Right forelimb (tissue), 1 donor: ENCODE measurements around the gene ASB16.
A peak's percentile ranks its signal among the peaks of the same experiment; 100 is the strongest.
"Not testable (repeated sequence)": the region's sequence is repeated elsewhere in the genome, so short reads cannot be mapped to it uniquely, and the experiment has no call there.

ENCODE experiments used
- DNase-seq: peaks from one replicate; pipeline ENCODE4 v3.0.0-alpha.2; 2018

The ASB16 gene

DNA sequence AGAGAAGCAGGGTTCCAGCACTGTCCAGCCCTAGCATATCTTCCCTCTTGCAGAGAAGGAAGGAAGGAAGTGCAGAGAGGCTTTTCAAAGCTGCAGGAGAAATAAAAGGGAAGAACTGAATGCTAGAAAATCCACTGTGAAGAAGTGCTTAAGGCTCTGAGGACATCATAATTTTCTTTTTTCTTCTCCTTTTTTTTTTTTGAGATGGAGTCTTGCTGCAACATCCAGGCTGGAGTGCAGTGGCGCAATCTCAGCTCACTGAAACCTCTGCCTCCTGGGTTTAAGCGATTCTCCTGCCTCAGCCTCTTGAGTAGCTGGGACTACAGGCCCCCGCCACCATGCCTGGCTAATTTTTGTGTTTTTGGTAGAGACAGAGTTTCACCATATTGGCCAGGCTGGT is 21.4 kb upstream of the ASB16 start:
- not testable (repeated sequence) for DNase-seq

DNA sequence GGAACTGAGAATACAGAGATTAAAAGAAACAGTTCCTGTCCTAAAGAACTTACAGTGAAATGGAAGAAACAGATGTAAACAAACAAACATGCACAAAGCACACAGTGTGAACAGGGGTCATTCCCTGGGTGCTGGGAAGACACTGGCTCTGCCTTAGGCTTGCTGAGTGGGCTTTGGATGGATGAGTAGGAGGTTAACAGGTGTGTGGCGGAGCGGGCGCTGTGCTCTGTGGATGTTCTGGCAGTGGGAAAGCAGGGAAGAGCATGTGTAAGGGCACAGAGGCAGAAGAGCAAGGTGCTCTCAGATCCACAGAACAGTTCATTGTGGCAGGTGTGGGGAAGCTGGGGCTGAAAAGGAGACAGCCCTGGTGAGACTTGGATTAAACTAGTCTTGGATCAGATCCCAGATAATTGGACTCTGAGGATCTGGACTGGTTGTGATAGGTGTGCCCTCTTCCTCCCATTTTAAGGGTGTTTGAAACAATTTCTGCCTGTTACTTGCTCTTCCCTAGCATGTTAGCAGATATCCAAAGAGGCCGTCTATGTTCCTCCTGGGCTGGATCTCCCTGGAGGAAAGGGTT is 20.7 kb upstream of the ASB16 start:
- no peak for DNase-seq

DNA sequence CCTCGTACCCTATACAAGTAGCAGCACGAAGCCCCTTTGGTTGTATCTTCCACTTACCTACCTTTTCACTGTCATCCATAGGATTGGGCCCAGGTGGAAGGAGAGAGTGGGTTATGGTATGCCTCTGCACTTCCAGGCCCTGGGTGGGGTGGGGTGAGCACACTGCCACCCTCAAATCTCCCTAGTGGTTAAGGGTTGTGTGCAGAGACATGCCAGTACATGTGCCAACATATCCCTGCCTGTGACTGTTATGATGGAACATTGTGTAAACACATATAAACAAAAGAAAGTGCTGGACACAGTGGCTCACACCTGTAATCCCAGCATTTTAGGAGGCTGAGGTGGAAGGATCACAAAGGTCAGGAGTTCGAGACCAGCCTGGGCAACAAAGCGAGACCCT is 17.6 kb upstream of the ASB16 start:
- DNase-seq = no peak

DNA sequence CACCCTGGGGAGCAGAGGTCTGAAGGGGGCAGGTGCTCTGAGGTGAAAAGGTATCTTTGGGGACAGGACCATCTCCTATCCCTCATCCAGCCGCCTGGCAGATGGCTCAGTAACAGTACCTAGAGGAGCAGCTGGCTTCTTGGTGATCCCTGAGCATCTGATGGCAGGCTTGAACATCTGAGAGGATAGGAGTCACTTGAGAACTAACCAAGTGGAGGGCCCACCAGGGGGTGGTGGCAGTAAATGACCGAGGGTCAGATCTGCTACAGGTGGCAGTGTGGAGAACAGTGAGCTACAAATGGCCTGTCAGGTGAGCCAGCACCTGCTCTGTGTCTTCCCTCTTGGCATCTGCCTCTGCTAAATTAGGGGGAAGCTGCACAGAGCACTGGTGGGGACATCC is 15.0 kb upstream of the ASB16 start:
- DNase-seq = no peak

DNA sequence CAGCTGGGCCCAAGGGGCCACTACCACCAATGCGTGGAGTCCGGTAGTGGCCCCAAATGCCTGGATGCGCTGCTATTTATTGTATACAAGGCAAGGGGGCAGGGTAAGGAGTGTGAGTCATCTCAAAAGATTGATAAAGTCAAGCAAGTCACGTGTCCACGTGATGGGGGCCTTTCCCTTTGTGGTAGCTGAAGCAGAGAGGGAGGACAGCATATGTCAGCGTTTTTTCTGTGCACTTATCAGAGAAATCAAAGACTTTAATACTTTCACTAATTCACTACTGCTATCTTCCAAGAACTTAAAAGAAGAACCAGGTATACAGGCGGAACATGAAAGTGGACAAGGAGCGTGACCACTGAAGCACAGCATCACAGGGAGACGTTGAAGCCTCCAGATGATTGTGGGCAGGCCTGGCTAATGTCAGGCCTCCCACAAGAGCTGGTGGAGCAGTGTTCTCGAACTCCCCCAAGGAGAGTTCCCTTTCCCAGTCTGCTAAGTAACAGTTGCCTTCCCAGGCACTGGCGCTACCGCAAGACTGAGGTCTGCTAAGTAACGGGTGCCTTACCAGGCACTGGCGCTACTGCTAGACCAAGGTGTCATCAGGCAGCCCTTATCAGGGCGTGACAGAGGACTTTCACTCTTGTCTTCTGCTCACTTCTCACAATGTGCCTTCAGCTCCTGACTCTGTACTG is 10.8 kb upstream of the ASB16 start:
- DNase-seq = no peak

DNA sequence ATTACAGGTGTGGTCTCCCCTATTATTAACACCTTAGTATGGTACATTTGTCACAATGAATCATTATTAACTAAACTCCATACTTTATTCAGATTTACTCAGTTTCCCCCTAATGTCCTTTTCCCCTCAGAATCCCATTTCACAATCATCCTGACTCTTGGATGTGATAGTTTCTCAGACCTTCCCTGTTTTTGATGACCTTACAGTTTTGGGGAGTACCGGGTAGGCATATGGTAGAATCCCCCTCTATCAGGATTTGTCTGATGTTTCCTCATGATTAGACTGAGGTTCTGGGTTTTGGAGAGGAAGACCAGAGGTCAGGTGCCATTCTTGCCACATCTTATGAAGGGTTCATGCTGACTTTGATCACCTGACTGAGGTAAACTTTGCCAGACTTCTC is 6.0 kb upstream of the ASB16 start:
- DNase-seq = no peak

DNA sequence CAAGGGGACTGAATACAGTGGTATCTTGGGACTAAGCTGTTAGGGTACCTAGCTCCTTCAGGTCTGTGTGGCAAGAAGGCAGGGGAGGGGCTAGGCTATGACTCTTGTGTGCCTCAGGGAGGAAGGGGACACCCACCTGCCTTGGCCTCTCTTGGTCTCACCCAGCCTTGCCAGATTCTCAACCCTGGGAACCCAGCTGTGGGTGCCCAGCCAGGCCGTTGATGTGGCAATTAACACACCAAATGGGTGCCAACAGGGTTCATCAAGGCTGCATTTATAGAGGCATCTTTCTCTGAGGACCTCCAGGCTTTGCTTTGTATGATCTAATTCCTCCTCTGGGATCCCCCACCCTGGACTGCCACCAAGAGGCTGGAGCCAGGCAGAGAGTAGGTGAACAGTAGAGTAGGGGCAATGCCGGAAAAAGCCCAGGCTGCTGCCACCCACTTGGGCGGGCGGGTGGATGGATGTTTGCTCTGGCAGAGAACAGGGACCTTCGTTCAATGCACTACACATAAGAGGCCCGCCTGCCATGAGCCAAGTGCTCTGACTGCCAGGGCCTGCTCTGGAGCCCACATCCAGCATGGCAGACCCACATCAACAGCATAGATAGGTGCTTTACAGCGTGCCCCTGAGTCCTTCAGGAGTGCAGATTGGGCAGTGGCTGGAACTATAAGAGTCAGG is 3.2 kb upstream of the ASB16 start:
- DNase-seq = no peak

DNA sequence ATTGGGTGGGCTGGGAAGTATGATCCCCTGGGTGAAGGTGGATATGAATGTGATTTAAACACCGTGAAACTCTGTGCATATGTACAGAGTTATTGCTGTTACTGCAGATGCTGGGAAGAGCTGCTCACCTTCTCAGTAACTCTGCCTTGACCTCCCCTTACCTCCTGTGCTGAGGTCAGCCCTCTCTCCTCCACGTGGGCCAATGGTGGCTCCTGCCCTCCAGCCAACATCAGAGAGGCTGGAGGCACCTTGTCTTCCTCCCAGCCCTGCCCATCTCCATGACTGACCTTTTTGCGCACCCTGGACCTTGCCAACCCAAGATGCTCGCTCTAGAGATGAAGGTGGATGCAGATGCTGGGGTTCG is 387 bp upstream of the ASB16 start:
- DNase-seq = no peak

DNA sequence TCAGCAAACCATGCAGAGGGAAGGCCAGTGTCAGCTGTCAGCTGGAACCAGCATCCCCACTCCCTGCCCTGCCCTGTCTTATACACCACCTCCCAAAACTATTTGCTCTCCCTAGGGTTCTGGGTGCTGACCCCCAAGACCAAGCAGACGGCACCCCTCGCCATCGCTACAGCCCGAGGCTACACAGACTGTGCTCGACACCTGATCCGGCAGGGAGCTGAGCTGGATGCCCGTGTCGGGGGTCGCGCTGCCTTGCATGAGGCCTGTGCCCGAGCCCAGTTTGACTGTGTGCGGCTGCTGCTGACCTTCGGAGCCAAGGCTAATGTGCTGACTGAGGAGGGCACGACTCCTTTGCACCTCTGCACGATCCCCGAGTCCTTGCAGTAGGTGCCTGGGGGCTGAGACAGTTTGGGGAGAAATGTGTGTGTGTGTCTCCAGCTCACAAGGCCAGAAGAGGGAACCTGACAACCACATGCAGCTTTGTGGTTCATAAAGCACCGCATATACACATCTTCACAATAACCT is 1.5 kb downstream of the ASB16 start:
- DNase-seq = no peak

DNA sequence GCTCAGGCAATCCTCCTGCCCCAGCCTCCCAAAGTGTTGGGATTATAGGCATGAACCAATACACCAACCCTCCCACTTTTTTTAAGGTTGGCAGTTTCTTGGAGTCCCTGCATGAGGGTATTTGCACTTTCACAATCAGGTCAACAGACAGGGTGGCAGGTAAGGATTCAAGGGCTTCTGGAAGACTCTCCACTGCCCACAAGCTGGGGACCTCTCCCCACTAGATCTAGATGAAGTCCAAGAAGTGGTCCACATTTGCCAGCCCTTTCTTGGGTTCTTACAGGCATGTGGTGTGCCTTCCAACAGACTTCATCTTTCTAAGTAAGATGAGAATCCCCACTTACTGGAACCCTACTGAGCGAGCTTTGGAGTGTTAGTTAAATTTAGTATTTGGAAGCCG is 3.9 kb downstream of the ASB16 start:
- no peak for DNase-seq

DNA sequence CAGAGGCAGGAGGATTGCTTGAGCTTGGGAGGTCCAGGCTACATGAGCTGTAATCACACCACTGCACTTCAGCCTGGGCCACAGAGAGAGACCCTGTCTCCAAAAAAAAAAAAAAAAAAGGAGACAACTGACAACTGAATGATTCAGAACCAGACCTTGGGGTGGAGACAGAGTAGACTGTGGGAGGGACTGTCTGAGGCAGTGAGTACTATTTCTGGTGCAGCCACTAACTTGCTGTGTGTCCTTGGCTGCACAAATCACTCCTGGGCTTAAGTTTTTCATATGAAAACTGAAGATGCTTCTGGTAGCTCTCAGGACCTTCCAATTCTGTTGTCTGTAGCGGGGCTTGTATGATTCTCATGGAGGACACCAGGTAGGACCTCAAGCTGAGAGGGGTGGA is 5.8 kb downstream of the ASB16 start:
- no peak for DNase-seq

DNA sequence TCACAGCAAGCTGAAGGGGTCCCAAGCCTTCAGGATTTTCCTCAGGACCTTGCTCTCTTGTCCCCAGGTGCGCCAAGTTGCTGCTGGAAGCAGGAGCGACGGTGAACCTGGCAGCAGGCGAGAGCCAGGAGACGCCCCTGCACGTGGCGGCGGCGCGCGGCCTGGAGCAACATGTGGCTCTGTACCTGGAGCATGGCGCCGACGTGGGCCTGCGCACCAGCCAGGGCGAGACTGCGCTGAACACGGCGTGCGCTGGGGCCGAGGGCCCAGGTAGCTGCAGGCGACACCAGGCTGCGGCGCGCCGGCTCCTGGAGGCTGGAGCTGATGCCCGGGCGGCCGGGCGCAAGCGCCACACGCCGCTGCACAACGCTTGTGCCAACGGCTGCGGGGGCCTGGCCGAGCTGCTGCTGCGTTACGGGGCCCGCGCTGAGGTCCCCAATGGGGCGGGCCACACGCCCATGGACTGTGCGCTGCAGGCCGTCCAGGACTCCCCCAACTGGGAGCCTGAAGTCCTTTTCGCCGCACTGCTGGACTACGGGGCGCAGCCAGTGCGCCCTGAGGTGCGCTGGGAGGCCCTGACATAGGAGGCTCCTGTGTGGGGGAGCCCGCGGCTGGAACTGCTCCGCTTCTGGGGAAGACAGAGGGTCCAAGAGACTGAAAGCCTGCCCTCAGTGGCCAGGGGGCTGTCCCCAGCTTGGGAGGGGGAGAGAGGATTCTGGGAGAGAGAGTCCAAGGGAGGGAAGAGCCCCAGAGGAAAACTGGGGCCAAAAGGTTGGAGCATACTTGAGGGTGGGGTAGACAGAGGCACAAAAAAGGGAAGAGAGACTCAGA is 6.4 kb downstream of the ASB16 start:
- no peak for DNase-seq

DNA sequence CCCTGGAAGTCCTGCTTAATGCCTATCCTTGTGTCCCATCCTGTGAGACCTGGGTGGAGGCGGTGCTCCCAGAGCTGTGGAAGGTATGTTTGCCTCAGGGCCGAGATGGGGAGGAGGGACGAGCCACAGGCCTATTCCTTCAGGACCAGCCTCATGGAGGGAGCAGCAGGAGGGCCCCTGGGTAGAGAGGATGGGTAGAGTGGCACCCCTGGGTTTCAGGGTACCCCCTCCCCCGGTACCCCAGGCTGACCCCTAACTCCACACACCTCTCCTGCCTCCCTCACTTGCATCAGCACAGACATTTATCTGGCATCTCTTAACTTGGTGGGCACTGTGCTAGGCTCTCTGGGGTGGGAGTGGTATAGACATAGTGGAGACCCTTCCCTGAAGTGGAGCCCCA is 7.1 kb downstream of the ASB16 start:
- no peak for DNase-seq

DNA sequence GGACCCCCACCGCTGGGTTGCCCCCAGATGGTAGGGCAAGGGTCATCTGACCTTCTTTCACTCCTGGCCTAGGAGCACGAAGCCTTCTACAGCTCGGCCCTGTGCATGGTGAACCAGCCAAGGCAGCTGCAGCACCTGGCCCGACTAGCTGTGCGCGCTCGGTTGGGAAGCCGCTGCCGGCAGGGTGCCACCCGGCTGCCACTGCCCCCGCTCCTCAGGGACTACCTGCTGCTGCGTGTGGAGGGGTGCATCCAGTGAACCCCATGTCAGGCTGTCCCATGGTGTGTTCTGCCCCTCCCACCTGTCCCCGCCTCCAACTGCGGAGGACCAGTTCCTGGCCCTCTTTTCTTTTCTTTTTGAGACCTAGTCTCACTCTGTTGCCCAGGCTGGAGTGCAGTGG is 7.6 kb downstream of the ASB16 start:
- no peak for DNase-seq

DNA sequence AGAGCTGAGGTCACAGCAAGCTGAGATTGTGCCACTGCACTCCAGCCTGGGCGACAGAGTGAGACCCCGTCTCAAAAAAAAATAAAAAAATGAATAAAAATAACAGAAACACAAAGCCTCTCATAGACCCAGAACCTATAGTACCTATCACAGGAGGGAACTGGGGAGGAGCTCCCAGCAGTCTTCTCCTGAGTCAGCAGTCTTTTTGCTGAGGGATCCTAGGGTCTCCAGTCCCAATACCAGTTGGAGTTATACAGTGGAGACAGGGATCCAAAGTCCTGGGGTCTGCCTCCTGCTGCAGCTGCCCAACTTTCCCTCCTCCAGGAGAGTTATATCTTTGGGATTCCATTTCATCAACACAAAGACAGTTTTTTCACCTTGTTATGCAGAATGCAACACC is 12.5 kb downstream of the ASB16 start:
- no peak for DNase-seq

DNA sequence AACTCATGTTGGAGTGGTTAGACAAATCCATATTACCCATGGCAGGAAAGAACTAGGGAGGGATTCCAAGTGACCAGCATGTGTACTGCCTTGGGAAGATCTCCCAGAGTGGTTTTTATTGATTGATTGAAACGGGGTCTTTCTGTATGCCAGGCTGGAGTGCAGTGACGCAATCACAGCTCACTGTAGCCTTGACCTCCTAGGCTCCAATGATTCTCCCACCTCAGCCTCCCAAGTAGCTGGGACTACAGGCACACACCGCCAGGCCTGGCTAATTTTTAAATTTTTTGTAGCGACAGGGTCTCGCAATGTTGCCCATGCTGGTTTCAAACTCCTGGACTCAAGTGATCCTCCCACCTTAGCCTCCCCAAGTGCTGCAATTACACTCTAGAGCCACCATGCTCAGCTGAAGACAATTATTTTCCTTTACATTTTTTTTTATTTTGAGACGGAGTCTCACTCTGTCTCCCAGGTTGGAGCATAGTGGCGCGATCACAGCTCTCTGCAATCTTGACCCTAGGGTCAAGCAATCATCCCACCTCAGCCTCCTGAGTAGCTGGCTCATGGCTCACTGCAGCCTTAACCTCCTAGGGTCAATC is 13.8 kb downstream of the ASB16 start:
- no peak for DNase-seq

DNA sequence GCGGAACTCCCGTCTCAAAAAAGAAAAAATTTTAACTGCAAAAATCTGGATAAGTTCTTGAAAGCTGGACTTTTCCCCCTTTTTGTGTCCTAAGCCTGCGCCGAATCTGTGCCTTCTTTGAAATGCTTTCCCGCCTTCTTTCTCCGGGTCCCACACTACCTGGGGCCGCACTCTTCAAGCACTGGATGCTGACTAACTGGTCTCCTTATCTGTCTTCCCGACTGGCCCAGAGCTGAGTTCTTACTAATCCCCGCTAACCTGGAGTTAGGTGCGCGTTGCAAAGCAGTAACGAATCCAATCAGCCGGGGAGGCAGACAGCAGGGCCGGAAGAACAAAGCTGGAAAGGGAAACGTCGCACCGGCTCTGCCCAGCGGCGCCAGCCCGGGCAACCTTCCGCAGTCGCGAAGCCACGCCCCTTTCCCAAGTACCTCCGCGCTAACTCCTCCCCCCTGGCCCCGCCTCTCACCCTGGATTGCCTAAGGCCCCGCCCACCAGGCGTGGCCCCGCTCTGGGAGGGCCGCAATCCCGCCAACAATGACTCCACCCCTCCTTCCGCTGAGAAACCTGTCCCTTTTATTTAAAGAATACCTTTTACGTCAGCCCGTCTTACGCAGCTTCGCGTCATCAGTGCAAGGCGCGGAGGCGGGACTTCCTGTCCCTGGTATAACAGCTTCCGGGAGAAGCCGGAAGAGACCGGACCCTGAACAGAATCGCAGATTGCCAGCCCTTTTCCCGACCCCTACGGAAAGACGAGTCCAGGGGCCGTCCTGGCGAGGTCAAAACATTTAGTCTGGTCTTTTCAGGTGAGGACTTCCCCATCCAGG is 16.0 kb downstream of the ASB16 start, which contains the start of gene TMUB2:
TMUB2 (plus strand) TSS at position 666 of the 824 bp plus-strand sequence. CDS start 737 bp downstream, outside the sequence.
- peak; percentile 100 for DNase-seq

DNA sequence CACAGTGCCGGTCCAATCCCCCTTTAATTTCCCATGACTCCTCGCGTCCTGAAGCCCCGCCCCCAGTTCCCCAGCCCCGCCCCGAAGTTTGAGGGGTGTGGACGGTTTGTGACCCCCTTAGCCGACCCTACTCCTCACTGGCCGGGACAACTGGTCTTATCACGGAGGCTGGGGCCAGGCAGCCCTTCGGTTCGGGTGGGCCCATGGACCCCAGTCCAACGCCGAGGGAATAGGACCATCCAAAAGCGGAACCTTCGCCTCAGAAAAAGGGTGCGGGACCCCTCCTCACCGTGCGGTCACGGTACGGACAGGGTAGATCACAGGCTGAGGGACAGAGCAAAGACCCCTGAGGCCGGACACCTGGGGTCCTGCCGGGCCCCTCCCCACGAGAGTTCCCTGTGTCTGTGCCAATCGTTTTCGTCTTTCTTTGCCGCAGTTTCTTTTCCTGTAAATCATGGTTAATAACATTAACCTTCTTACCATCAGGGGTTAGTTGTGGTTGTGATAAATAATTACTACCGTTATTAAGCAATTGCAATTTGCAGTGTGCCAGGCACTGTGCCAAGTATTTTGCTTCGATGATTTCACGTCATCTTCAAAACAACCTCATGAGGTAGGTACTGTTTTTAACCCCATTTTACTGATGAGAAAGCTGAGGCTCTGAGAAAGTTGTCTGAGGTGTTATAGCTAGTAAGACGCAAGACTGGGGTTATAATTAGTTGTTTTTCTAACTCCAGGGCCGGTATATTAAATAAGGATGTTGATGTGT is 16.8 kb downstream of the ASB16 start:
- DNase-seq = no peak

DNA sequence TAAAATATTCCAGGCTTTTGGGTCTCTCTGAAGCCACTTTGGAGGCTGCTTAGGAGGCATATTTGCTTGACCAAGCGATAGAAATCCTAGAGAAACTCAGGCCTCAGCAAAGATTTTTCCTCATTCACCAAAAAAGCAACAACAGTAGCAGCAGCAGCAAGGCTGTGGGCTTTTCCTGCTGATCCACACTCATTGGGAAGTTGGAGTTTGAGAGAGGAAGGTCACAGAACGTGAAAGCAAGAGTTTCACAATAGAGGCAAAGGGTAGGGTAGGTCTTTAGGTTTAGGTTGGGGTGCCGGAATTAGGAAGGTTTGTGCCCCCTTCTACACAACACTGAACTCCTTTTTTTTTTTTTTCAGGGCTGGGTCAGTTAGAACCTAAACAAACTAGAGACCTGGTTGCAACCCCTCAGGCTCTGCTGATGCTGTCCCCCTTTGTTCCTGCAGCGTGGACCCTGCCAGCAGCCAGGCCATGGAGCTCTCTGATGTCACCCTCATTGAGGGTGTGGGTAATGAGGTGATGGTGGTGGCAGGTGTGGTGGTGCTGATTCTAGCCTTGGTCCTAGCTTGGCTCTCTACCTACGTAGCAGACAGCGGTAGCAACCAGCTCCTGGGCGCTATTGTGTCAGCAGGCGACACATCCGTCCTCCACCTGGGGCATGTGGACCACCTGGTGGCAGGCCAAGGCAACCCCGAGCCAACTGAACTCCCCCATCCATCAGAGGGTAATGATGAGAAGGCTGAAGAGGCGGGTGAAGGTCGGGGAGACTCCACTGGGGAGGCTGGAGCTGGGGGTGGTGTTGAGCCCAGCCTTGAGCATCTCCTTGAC is 18.3 kb downstream of the ASB16 start:
- no peak for DNase-seq

DNA sequence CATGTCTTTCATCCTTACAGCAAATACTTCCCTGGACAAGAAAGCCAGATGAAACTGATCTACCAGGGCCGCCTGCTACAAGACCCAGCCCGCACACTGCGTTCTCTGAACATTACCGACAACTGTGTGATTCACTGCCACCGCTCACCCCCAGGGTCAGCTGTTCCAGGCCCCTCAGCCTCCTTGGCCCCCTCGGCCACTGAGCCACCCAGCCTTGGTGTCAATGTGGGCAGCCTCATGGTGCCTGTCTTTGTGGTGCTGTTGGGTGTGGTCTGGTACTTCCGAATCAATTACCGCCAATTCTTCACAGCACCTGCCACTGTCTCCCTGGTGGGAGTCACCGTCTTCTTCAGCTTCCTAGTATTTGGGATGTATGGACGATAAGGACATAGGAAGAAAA is 20.0 kb downstream of the ASB16 start:
- no peak for DNase-seq
